HEK293 (cell line): ENCODE results near the gene INTS15.

Experiments used
- ATF2 ChIP-seq: fragments of 450-650 bp; formaldehyde crosslinking; IDR thresholded peaks from 2 replicates; pipeline ENCODE4 v1.5.1; 2016; ENCODE audit warnings: missing biosample characterization, missing genetic modification characterization, low read depth
- CTCF ChIP-seq: fragments of 450-650 bp; formaldehyde crosslinking; IDR thresholded peaks from 2 replicates; pipeline ENCODE4 v1.5.1; 2016; ENCODE audit warnings: missing biosample characterization, missing genetic modification characterization
- HOXA7 ChIP-seq: sonication (generic); formaldehyde crosslinking; IDR thresholded peaks from 2 replicates; pipeline ENCODE4 v1.8.1; 2022; ENCODE audit warnings: missing genetic modification reagents, borderline replicate concordance
- KLF16 ChIP-seq: fragments of 450-650 bp; formaldehyde crosslinking; IDR thresholded peaks from 2 replicates; pipeline ENCODE4 v1.5.1; 2017; ENCODE audit warnings: missing biosample characterization, missing genetic modification characterization
- YY1 ChIP-seq: fragments of 450-650 bp; formaldehyde crosslinking; IDR thresholded peaks from 2 replicates; pipeline ENCODE4 v1.5.1; 2018; ENCODE audit warnings: missing biosample characterization, missing genetic modification characterization
- ZNF239 ChIP-seq: fragments of 450-650 bp; formaldehyde crosslinking; IDR thresholded peaks from 2 replicates; pipeline ENCODE4 v1.5.1; 2016; ENCODE audit warnings: missing biosample characterization, missing genetic modification characterization
- ZNF274 ChIP-seq, 2 experiments: fragments of 200-500 bp in 1 of 2; fragments of 450-650 bp in 1 of 2; sonication (Bioruptor generic) in 1 of 2; formaldehyde crosslinking in 1 of 2; IDR thresholded peaks; 2 replicates each; pipeline versions ENCODE4 v1.5.1 to v1.6.1; 2014 to 2016; ENCODE audit warnings: borderline replicate concordance in 1 of 2, inconsistent platforms in 1 of 2, low read length in 1 of 2, missing biosample characterization in 1 of 2, missing genetic modification characterization in 1 of 2
- ZNF292 ChIP-seq: fragments of 450-650 bp; formaldehyde crosslinking; IDR thresholded peaks from 2 replicates; pipeline ENCODE4 v1.5.1; 2016; ENCODE audit warnings: low read depth, missing biosample characterization, missing genetic modification characterization, borderline replicate concordance
- ZNF580 ChIP-seq: fragments of 450-650 bp; formaldehyde crosslinking; IDR thresholded peaks from 2 replicates; pipeline ENCODE4 v1.5.1; 2016; ENCODE audit warnings: missing biosample characterization, missing genetic modification characterization
- ZNF654 ChIP-seq: fragments of 450-650 bp; formaldehyde crosslinking; IDR thresholded peaks from 2 replicates; pipeline ENCODE4 v1.5.1; 2016; ENCODE audit warnings: low read depth, missing biosample characterization, missing genetic modification characterization
- ZNF677 ChIP-seq: fragments of 450-650 bp; IDR thresholded peaks from 2 replicates; pipeline ENCODE4 v1.5.0; 2018; ENCODE audit warnings: missing biosample characterization, mild to moderate bottlenecking, missing genetic modification characterization, moderate library complexity
- ZNF776 ChIP-seq: fragments of 450-650 bp; formaldehyde crosslinking; IDR thresholded peaks from 2 replicates; pipeline ENCODE4 v1.5.0; 2017; ENCODE audit warnings: missing biosample characterization, missing genetic modification characterization, borderline replicate concordance

GRCh38 chr7:6621195-6622133, 31.6 kb downstream of the INTS15 start:
- TF ChIP-seq ZNF580 (no peak), YY1 (tag by site-specific recombination) (no peak), ZNF677 (tag by site-specific recombination) (no peak), ZNF239 (tag by site-specific recombination) (no peak), ATF2 (tag by site-specific recombination) (no peak), KLF16 (tag by site-specific recombination) (no peak), ZNF654 (tag by site-specific recombination) (no peak), CTCF (tag by site-specific recombination) (no peak), HOXA7 (CRISPR knock-in tag) (no peak), ZNF274 (IDR thresholded peaks at IDR 0.05; ENCODE audit: low read length) (no peak), ZNF274 (tag by site-specific recombination; IDR thresholded peaks at IDR 0.05; ENCODE audit: borderline replicate concordance) (no peak), ZNF776 (tag by site-specific recombination) (no peak), ZNF292 (no peak)
